Mucosa of gallbladder (tissue), 1 donor: Measurements from ENCODE around the gene HLA-B. TPM values are rescaled to one million over a fixed set of nuclear protein-coding genes. Genes with fewer than 3 reads are reported as not detected.

Experiments used
- DNase-seq: peaks from one replicate; pipeline ENCODE4 v3.0.0-alpha.2; 2020; ENCODE audit warnings: low spot score
- total RNA-seq: library from RNA; stranded (reverse); gene quantifications from one replicate; pipeline ENCODE4 v1.2.1, GENCODE V29; 2021
- donor health status: DM: no; HTN: no; CAD: no.

The HLA-B gene
- total RNA-seq, 1 donor from 2014 or later: 1,432 TPM

DNA sequence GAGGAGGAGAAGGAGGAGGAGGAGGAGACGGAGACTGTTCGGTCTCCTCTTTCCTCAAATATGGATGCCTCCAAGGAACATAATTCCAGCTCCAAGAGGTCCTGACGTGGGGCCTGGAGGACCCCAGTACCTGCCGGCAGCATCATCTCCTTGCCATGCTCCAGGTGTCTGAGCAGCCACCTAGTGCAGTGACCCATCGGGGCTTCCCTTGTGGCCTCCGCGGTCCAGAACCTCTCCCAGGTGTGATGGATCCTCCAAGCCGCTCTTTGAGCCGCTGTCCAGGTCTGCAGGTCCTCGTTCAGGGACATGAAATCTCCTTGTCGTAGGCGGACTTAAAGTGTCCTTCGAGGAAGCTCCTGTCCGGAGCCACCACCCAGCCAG, 49.3 kb downstream of the HLA-B start:
- no peak for DNase-seq

DNA sequence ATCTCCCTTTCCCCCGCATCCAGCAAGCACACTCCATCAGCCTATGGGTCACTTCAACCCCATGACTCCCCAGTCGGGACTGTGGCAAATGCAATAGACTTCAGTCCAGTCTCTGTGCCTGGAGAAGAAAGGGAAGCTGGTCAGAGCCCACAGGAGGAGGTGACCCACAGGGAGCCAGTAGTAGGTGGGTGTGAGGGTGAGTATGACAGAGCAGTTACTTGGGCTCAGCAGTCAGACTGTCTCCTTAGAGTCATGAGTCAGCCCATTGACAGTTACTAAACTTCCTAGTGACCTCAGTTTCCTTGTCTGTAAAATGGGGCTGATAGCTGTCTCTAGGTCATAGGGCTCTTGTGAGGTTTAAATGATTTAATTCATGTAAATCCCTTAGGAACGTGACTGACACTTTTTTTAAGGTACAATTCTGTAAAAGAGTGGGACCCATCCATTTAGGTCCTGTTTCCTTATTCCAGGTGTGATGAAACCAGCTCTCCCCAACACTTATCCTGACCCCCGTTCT, 51.2 kb downstream of the HLA-B start:
- DNase-seq: no peak

DNA sequence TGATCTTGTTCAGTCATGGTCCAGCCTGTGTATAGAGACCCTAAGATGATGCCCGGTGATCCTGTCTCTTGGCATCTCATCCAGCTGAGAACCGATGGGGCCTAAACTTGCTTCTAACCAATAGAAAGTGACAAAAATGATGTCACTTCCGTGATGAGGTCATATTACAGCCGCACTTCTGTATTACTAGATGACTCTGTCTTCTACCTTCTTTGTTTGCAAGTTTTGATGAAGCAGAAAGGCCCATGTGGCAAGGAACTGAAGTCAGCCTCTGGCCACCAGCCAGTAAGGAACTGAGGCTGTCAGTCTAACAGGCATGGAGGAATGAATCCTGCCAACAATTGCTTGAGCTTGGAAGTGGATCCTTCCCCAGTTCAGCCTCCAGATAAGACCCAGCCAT, 52.3 kb downstream of the HLA-B start:
- no peak for DNase-seq

Other genes with a start within 250 kb of the HLA-B start
- gene C6orf15, start 244.6 kb downstream of the HLA-B start, total RNA-seq: not detected
- gene PSORS1C1, start 242.4 kb downstream of the HLA-B start, total RNA-seq: 11.0 TPM
- gene CDSN, start 236.7 kb downstream of the HLA-B start, total RNA-seq: 0.17 TPM
- not detected for gene PSORS1C2, start 218.1 kb downstream of the HLA-B start, total RNA-seq
- gene CCHCR1, start 199.4 kb downstream of the HLA-B start, total RNA-seq: 28.8 TPM
- gene TCF19, start 198.6 kb downstream of the HLA-B start, total RNA-seq: 4.8 TPM
- gene POU5F1, start 186.5 kb downstream of the HLA-B start, total RNA-seq: 9.7 TPM
- 601 TPM for gene HLA-C, start 85.1 kb downstream of the HLA-B start, total RNA-seq
- 31.7 TPM for gene MICA, start 46.4 kb upstream of the HLA-B start, total RNA-seq
- 2.7 TPM for gene MICB, start 141.0 kb upstream of the HLA-B start, total RNA-seq
- not detected for gene MCCD1, start 171.8 kb upstream of the HLA-B start, total RNA-seq
- 246 TPM for gene DDX39B, start 184.8 kb upstream of the HLA-B start, total RNA-seq
- gene ATP6V1G2, start 189.4 kb upstream of the HLA-B start, total RNA-seq: 4.1 TPM
- gene NFKBIL1, start 190.4 kb upstream of the HLA-B start, total RNA-seq: 27.7 TPM
- 1.9 TPM for gene LTA, start 215.1 kb upstream of the HLA-B start, total RNA-seq
- gene TNF, start 218.4 kb upstream of the HLA-B start, total RNA-seq: 6.6 TPM
- 4.9 TPM for gene LTB, start 225.2 kb upstream of the HLA-B start, total RNA-seq
- 18.4 TPM for gene LST1, start 229.1 kb upstream of the HLA-B start, total RNA-seq
- not detected for gene NCR3, start 235.8 kb upstream of the HLA-B start, total RNA-seq